ENCODE results near the gene LUZP2.
"Not testable (repeated sequence)": the region's sequence is repeated elsewhere in the genome, so short reads cannot be mapped to it uniquely, and the experiment has no call there.

The LUZP2 gene

GRCh38 chr11:24872651-24873311 is 375.9 kb downstream of the LUZP2 start:
- no peaks in the 10 kb centered on the region for H3K36me3 Mint-ChIP-seq (ENCODE audit: low read depth)
- no peak overlapping the region for H3K27ac Mint-ChIP-seq
- no peak for TF ChIP-seq CTCF (IDR thresholded peaks at IDR 0.05; ENCODE audit: unreplicated experiment in 3 of 3)
- no peaks in the 10 kb centered on the region for H3K4me1 Mint-ChIP-seq
- H3K27me3 Mint-ChIP-seq (ENCODE audit: low read depth), result no peaks in the 10 kb centered on the region
- no peak overlapping the region for H3K4me3 Mint-ChIP-seq
- H3K9me3 Mint-ChIP-seq, result peaks cover 2% of the 10 kb centered on the region

GRCh38 chr11:24880962-24881361 is 384.1 kb downstream of the LUZP2 start:
- no peaks in the 10 kb centered on the region for H3K27me3 Mint-ChIP-seq (ENCODE audit: low read depth)
- H3K4me3 Mint-ChIP-seq, result no peak overlapping the region
- no peak for TF ChIP-seq CTCF (IDR thresholded peaks at IDR 0.05; ENCODE audit: unreplicated experiment in 3 of 3)
- H3K9me3 Mint-ChIP-seq, result peaks cover 7% of the 10 kb centered on the region
- no peaks in the 10 kb centered on the region for H3K4me1 Mint-ChIP-seq
- H3K27ac Mint-ChIP-seq, result no peak overlapping the region
- H3K36me3 Mint-ChIP-seq (ENCODE audit: low read depth), result peaks cover 3% of the 10 kb centered on the region

GRCh38 chr11:24885580-24886173 is 388.8 kb downstream of the LUZP2 start:
- Mint-ChIP-seq H3K36me3 (ENCODE audit: low read depth) (no peaks in the 10 kb centered on the region), H3K9me3 (no peaks in the 10 kb centered on the region), H3K4me1 (no peaks in the 10 kb centered on the region), H3K27me3 (ENCODE audit: low read depth) (no peaks in the 10 kb centered on the region), H3K27ac (no peak overlapping the region), H3K4me3 (no peak overlapping the region)
- no peak for TF ChIP-seq CTCF (IDR thresholded peaks at IDR 0.05; ENCODE audit: unreplicated experiment in 3 of 3)

GRCh38 chr11:24886880-24887619 is 390.2 kb downstream of the LUZP2 start:
- TF ChIP-seq CTCF (IDR thresholded peaks at IDR 0.05; ENCODE audit: unreplicated experiment in 3 of 3), result no peak
- Mint-ChIP-seq H3K27me3 (ENCODE audit: low read depth) (no peaks in the 10 kb centered on the region), H3K4me1 (no peaks in the 10 kb centered on the region), H3K9me3 (no peaks in the 10 kb centered on the region), H3K4me3 (no peak overlapping the region), H3K36me3 (ENCODE audit: low read depth) (no peaks in the 10 kb centered on the region), H3K27ac (no peak overlapping the region)

GRCh38 chr11:24890426-24890825 is 393.6 kb downstream of the LUZP2 start:
- Mint-ChIP-seq H3K27me3 (ENCODE audit: low read depth) (no peaks in the 10 kb centered on the region), H3K4me1 (no peaks in the 10 kb centered on the region), H3K27ac (no peak overlapping the region), H3K36me3 (ENCODE audit: low read depth) (no peaks in the 10 kb centered on the region), H3K9me3 (no peaks in the 10 kb centered on the region), H3K4me3 (no peak overlapping the region)
- TF ChIP-seq CTCF (IDR thresholded peaks at IDR 0.05; ENCODE audit: unreplicated experiment in 3 of 3), result no peak

- H3K36me3 Mint-ChIP-seq (ENCODE audit: low read depth); H3K4me1 Mint-ChIP-seq; H3K27me3 Mint-ChIP-seq (ENCODE audit: low read depth); H3K9me3 Mint-ChIP-seq; H3K4me3 Mint-ChIP-seq; H3K27ac Mint-ChIP-seq: not testable (repeated sequence)
Measured at GRCh38 chr11:24891845-24892492, 395.1 kb downstream of the LUZP2 start.
